ENCODE results near the gene CDHR2. TPM values are rescaled to one million over a fixed set of nuclear protein-coding genes. Genes with fewer than 3 reads are reported as not detected.

Gene CDHR2
- polyA plus RNA-seq (2012; ENCODE audit: insufficient read depth, insufficient read length, low read depth), result 7.5 TPM

GRCh38 chr5:176548967-176549444 lies at the start of gene CDHR2:
Gene CDHR2 (plus strand): TSS chr5:176549342. CDS start chr5:176565353, 16,011 bp downstream.
- Histone ChIP-seq H3K4me3 (ENCODE audit: low read depth, low read length) (no peak within 1 kb of the TSS), H3K4me1 (no peaks in the 10 kb centered on the region), H3K27me3 (no peaks in the 10 kb centered on the region), H3K36me3 (no peaks in the 10 kb centered on the region), H3K9me3 (no peaks in the 10 kb centered on the region)
- no peak for TF ChIP-seq CTCF (IDR thresholded peaks at IDR 0.05; ENCODE audit: low read depth, low read length)
- DNase-seq, result no peak

GRCh38 chr5:176500511-176500910 lies 48.6 kb upstream of the CDHR2 start:
- Histone ChIP-seq H3K9me3 (no peaks in the 10 kb centered on the region), H3K36me3 (peaks cover 85% of the 10 kb centered on the region), H3K4me1 (no peaks in the 10 kb centered on the region; the same call in 1 of the 2 replicates), H3K27me3 (no peaks in the 10 kb centered on the region), H3K4me3 (ENCODE audit: low read depth, low read length) (no peak overlapping the region)
- DNase-seq, result no peak
- no peak for TF ChIP-seq CTCF (IDR thresholded peaks at IDR 0.05; ENCODE audit: low read depth, low read length)

GRCh38 chr5:176501333-176501732 lies 47.8 kb upstream of the CDHR2 start:
- Histone ChIP-seq H3K9me3 (no peaks in the 10 kb centered on the region), H3K27me3 (no peaks in the 10 kb centered on the region), H3K4me1 (no peaks in the 10 kb centered on the region; the same call in 1 of the 2 replicates), H3K36me3 (peaks cover 83% of the 10 kb centered on the region), H3K4me3 (ENCODE audit: low read depth, low read length) (no peak overlapping the region)
- no peak for TF ChIP-seq CTCF (IDR thresholded peaks at IDR 0.05; ENCODE audit: low read depth, low read length)
- no peak for DNase-seq

- Histone ChIP-seq H3K9me3 (no peaks in the 10 kb centered on the region), H3K4me1 (no peaks in the 10 kb centered on the region; the same call in 1 of the 2 replicates), H3K27me3 (no peaks in the 10 kb centered on the region), H3K4me3 (ENCODE audit: low read depth, low read length) (no peak overlapping the region), H3K36me3 (peaks cover 79% of the 10 kb centered on the region)
- TF ChIP-seq CTCF (IDR thresholded peaks at IDR 0.05; ENCODE audit: low read depth, low read length), result no peak
- DNase-seq, result no peak
These were observed 45.6 kb upstream of the CDHR2 start for GRCh38 chr5:176503496-176503895.

GRCh38 chr5:176507911-176508310 lies 41.2 kb upstream of the CDHR2 start:
- no peak for TF ChIP-seq CTCF (IDR thresholded peaks at IDR 0.05; ENCODE audit: low read depth, low read length)
- peaks cover 53% of the 10 kb centered on the region for H3K36me3 ChIP-seq
- no peak for DNase-seq
- no peak overlapping the region for H3K4me3 ChIP-seq (ENCODE audit: low read depth, low read length)
- H3K9me3 ChIP-seq, result no peaks in the 10 kb centered on the region
- H3K27me3 ChIP-seq, result no peaks in the 10 kb centered on the region
- H3K4me1 ChIP-seq, result no peaks in the 10 kb centered on the region; the same call in 1 of the 2 replicates

GRCh38 chr5:176508603-176509002 lies 40.5 kb upstream of the CDHR2 start:
- Histone ChIP-seq H3K36me3 (peaks cover 48% of the 10 kb centered on the region), H3K27me3 (no peaks in the 10 kb centered on the region), H3K4me1 (no peaks in the 10 kb centered on the region; the same call in 1 of the 2 replicates), H3K4me3 (ENCODE audit: low read depth, low read length) (no peak overlapping the region), H3K9me3 (no peaks in the 10 kb centered on the region)
- DNase-seq, result no peak
- no peak for TF ChIP-seq CTCF (IDR thresholded peaks at IDR 0.05; ENCODE audit: low read depth, low read length)

Measured in BE2C (cell line).